22Rv1 (cell line): Measurements from ENCODE around the gene ASTN2.
"Not testable (repeated sequence)": the region's sequence is repeated elsewhere in the genome, so short reads cannot be mapped to it uniquely, and the experiment has no call there.

ENCODE experiments used
- H3K27ac ChIP-seq: fragments of 450-650 bp; 2 replicates; pipeline ENCODE4 v1.5.1; 2017
- CTCF ChIP-seq: fragments of 450-650 bp; IDR thresholded peaks from 2 replicates; pipeline ENCODE4 v1.5.1; 2017; ENCODE audit warnings: mild to moderate bottlenecking
- ZFX ChIP-seq: fragments of 450-650 bp; IDR thresholded peaks from 2 replicates; pipeline ENCODE4 v1.6.1; 2017; ENCODE audit warnings: antibody characterized with exemption, borderline replicate concordance

ASTN2 gene

GRCh38 chr9:116925121-116925520 is 489.7 kb downstream of the ASTN2 start:
- no peak overlapping the region for H3K27ac ChIP-seq
- TF ChIP-seq ZFX (no peak), CTCF (no peak)

- H3K27ac ChIP-seq = no peak overlapping the region
- no peak for TF ChIP-seq ZFX
- TF ChIP-seq CTCF = no peak
These were observed 490.3 kb downstream of the ASTN2 start for GRCh38 chr9:116924462-116925110.

- H3K27ac ChIP-seq = not testable (repeated sequence)
These were observed 496.9 kb downstream of the ASTN2 start for GRCh38 chr9:116917895-116918508.

- H3K27ac ChIP-seq = no peak overlapping the region
- no peak for TF ChIP-seq CTCF
- no peak for TF ChIP-seq ZFX
These were observed 501.3 kb downstream of the ASTN2 start for GRCh38 chr9:116913536-116913935.

GRCh38 chr9:116910201-116910600 is 504.7 kb downstream of the ASTN2 start:
- TF ChIP-seq ZFX (no peak), CTCF (no peak)
- H3K27ac ChIP-seq = no peak overlapping the region

GRCh38 chr9:116907989-116908388 is 506.9 kb downstream of the ASTN2 start:
- H3K27ac ChIP-seq = no peak overlapping the region
- no peak for TF ChIP-seq ZFX
- TF ChIP-seq CTCF = no peak

GRCh38 chr9:116905171-116905588 is 509.7 kb downstream of the ASTN2 start:
- H3K27ac ChIP-seq = no peak overlapping the region
- TF ChIP-seq CTCF = no peak
- TF ChIP-seq ZFX = no peak

GRCh38 chr9:116904165-116904564 is 510.7 kb downstream of the ASTN2 start:
- TF ChIP-seq ZFX (no peak), CTCF (no peak)
- H3K27ac ChIP-seq = no peak overlapping the region
